NB4 (cell line): Measurements from ENCODE around the gene KRT16.

Experiments used
- CTCF ChIP-seq: IDR thresholded peaks from one replicate; pipeline ENCODE4 v1.5.1; 2012; ENCODE audit warnings: low read depth, low read length
- POLR2A ChIP-seq: IDR thresholded peaks from 2 replicates; pipeline ENCODE4 v1.6.1; 2011; ENCODE audit warnings: mild to moderate bottlenecking; ENCODE audit not compliant: insufficient read length; ENCODE audit errors: extremely low read depth

GRCh38 chr17:41610965-41611640 is 1.5 kb downstream of the KRT16 start:
- TF ChIP-seq CTCF (no peak), POLR2A (no peak)
